ENCODE data around the gene OTOGL. TPM values are rescaled to one million over a fixed set of nuclear protein-coding genes. Genes with fewer than 3 reads are reported as not detected.

OTOGL gene
- total RNA-seq, 2 experiments from 2014 or later: not detected

- no peak overlapping the region for H3K27ac ChIP-seq (ENCODE audit: low read depth, low read length, poor library complexity, severe bottlenecking)
- no peak for TF ChIP-seq CTCF (conservative IDR thresholded peaks at IDR 0.05; ENCODE audit: low read length)
- no peaks in the 10 kb centered on the region for H4K20me1 ChIP-seq (ENCODE audit: insufficient read depth, low read length)
- no peaks in the 10 kb centered on the region for H3K79me2 ChIP-seq (ENCODE audit: insufficient read depth, low read depth, low read length)
- no TSS peak for BruUV-seq (replicated peaks)
- H3K9me2 ChIP-seq (ENCODE audit: insufficient read depth, low read length): no peaks in the 10 kb centered on the region
- no peak overlapping the region for H3K4me3 ChIP-seq (ENCODE audit: low read depth, low read length, poor library complexity, severe bottlenecking)
- H3K36me3 ChIP-seq (ENCODE audit: insufficient read depth, low read length): no peaks in the 10 kb centered on the region
- ChIA-PET CTCF (ENCODE audit: unreplicated experiment) (no interaction called here), POLR2A (interaction anchor here (1.0 kb wide), 1 partner anchor 12 kb away, joined by 3 read pairs; no protein-coding TSS in a partner anchor)
- no peaks in the 10 kb centered on the region for H3K9me3 ChIP-seq (ENCODE audit: low read length)
- H3K4me2 ChIP-seq (ENCODE audit: low read length): no peak overlapping the region
- intact Hi-C loops (cut with micrococcal nuclease; ENCODE audit: unreplicated experiment): no loop called here
- no peaks in the 10 kb centered on the region for H3K4me1 ChIP-seq (ENCODE audit: insufficient read depth, low read length, poor library complexity, severe bottlenecking)
- DNase-seq (ENCODE audit: low spot score): no peak
- no peak overlapping the region for H2AFZ ChIP-seq (ENCODE audit: low read length)
These were observed 222.3 kb downstream of the OTOGL start for GRCh38 chr12:80321653-80322052.

GRCh38 chr12:80325167-80325959 is 226.0 kb downstream of the OTOGL start:
- DNase-seq (ENCODE audit: low spot score): no peak
- CTCF ChIA-PET (ENCODE audit: unreplicated experiment): no interaction called here
- Histone ChIP-seq H4K20me1 (ENCODE audit: insufficient read depth, low read length) (no peaks in the 10 kb centered on the region), H3K4me1 (ENCODE audit: insufficient read depth, low read length, poor library complexity, severe bottlenecking) (no peaks in the 10 kb centered on the region), H3K27ac (ENCODE audit: low read depth, low read length, poor library complexity, severe bottlenecking) (no peak overlapping the region), H3K4me2 (ENCODE audit: low read length) (no peak overlapping the region), H2AFZ (ENCODE audit: low read length) (no peak overlapping the region), H3K9me2 (ENCODE audit: insufficient read depth, low read length) (no peaks in the 10 kb centered on the region), H3K4me3 (ENCODE audit: low read depth, low read length, poor library complexity, severe bottlenecking) (no peak overlapping the region), H3K9me3 (ENCODE audit: low read length) (no peaks in the 10 kb centered on the region), H3K79me2 (ENCODE audit: insufficient read depth, low read depth, low read length) (no peaks in the 10 kb centered on the region), H3K36me3 (ENCODE audit: insufficient read depth, low read length) (no peaks in the 10 kb centered on the region)
- POLR2A ChIA-PET: no interaction called here
- TF ChIP-seq EZH2phosphoT487 (IDR thresholded peaks at IDR 0.05; ENCODE audit: borderline replicate concordance, low read depth, low read length) (no peak), CTCF (conservative IDR thresholded peaks at IDR 0.05; ENCODE audit: low read length) (no peak)
- BruUV-seq (replicated peaks): no TSS peak
- intact Hi-C loops (cut with micrococcal nuclease; ENCODE audit: unreplicated experiment): no loop called here

- no peak for TF ChIP-seq CTCF (conservative IDR thresholded peaks at IDR 0.05; ENCODE audit: low read length)
- TF ChIP-seq EZH2phosphoT487 (IDR thresholded peaks at IDR 0.05; ENCODE audit: borderline replicate concordance, low read depth, low read length): no peak
- no peaks in the 10 kb centered on the region for H3K9me2 ChIP-seq (ENCODE audit: insufficient read depth, low read length)
- H3K4me1 ChIP-seq (ENCODE audit: insufficient read depth, low read length, poor library complexity, severe bottlenecking): no peaks in the 10 kb centered on the region
- H3K9me3 ChIP-seq (ENCODE audit: low read length): no peaks in the 10 kb centered on the region
- intact Hi-C loops (cut with micrococcal nuclease; ENCODE audit: unreplicated experiment): no loop called here
- H3K27ac ChIP-seq (ENCODE audit: low read depth, low read length, poor library complexity, severe bottlenecking): no peak overlapping the region
- no peak for DNase-seq (ENCODE audit: low spot score)
- H3K36me3 ChIP-seq (ENCODE audit: insufficient read depth, low read length): no peaks in the 10 kb centered on the region
- BruUV-seq (replicated peaks): no TSS peak
- no peak overlapping the region for H3K4me2 ChIP-seq (ENCODE audit: low read length)
- no peaks in the 10 kb centered on the region for H4K20me1 ChIP-seq (ENCODE audit: insufficient read depth, low read length)
- H3K79me2 ChIP-seq (ENCODE audit: insufficient read depth, low read depth, low read length): no peaks in the 10 kb centered on the region
- POLR2A ChIA-PET: no interaction called here
- no peak overlapping the region for H3K4me3 ChIP-seq (ENCODE audit: low read depth, low read length, poor library complexity, severe bottlenecking)
- no peak overlapping the region for H2AFZ ChIP-seq (ENCODE audit: low read length)
- CTCF ChIA-PET (ENCODE audit: unreplicated experiment): no interaction called here
These were observed 233.5 kb downstream of the OTOGL start for GRCh38 chr12:80332827-80333226.
